ENCODE measurements around the gene RAB26.

GRCh38 chr16:2180461-2180860 is 32.0 kb downstream of the RAB26 start:
- no peak for TF ChIP-seq CTCF (IDR thresholded peaks at IDR 0.05; ENCODE audit: low read length)
- TF ChIP-seq EZH2phosphoT487 (IDR thresholded peaks at IDR 0.05; ENCODE audit: low read length), result no peak
- TF ChIP-seq EZH2 (optimal IDR thresholded peaks at IDR 0.05; ENCODE audit: low read depth, low read length), result no peak
